Naive B cell (primary cell): ENCODE results near the gene KCNIP3. TPM values are rescaled to one million over a fixed set of nuclear protein-coding genes. Genes with fewer than 3 reads are reported as not detected.
A peak's percentile ranks its signal among the peaks of the same experiment; 100 is the strongest.
"Not testable (repeated sequence)": the region's sequence is repeated elsewhere in the genome, so short reads cannot be mapped to it uniquely, and the experiment has no call there.

Experiments
- ATAC-seq, 2 donors: fragments of 150-1000 bp; cut with Tn5 transposase; 2 replicates each; pipeline ENCODE4 v1.10.0; 2021; ENCODE audit warnings: low read depth in 2 of 2, mild to moderate bottlenecking in 2 of 2, moderate library complexity in 2 of 2
- DNase-seq: peaks from one replicate; pipeline ENCODE4 v3.0.0; 2022
- H3K27ac Mint-ChIP-seq, 6 donors: one replicate each; pipeline ENCODE4 v1.8.0; 2020 to 2022; ENCODE audit warnings: mild to moderate bottlenecking in 6 of 6, mixed read lengths in 6 of 6, moderate library complexity in 5 of 6, inconsistent platforms in 2 of 6
- H3K27me3 Mint-ChIP-seq, 3 donors: one replicate each; pipeline ENCODE4 v1.8.0; 2021 to 2022; ENCODE audit warnings: mixed read lengths in 3 of 3, mild to moderate bottlenecking in 1 of 3
- H3K36me3 Mint-ChIP-seq, 2 donors: one replicate each; pipeline ENCODE4 v1.8.0; 2020 to 2022; ENCODE audit warnings: mixed read lengths in 2 of 2, inconsistent platforms in 1 of 2, mild to moderate bottlenecking in 1 of 2
- H3K4me1 Mint-ChIP-seq, 3 donors: one replicate each; pipeline ENCODE4 v1.8.0; 2020 to 2022; ENCODE audit warnings: mixed read lengths in 3 of 3, inconsistent platforms in 1 of 3, mild to moderate bottlenecking in 1 of 3, moderate library complexity in 1 of 3
- H3K4me3 Mint-ChIP-seq, 8 donors: one replicate each; pipeline ENCODE4 v1.8.0; 2020 to 2022; ENCODE audit warnings: mild to moderate bottlenecking in 8 of 8, mixed read lengths in 8 of 8, moderate library complexity in 8 of 8, inconsistent platforms in 2 of 8
- H3K9me3 Mint-ChIP-seq, 7 donors: one replicate each; pipeline ENCODE4 v1.8.0; 2020 to 2022; ENCODE audit warnings: mixed read lengths in 7 of 7, mild to moderate bottlenecking in 5 of 7, inconsistent platforms in 2 of 7, moderate library complexity in 1 of 7
- polyA plus RNA-seq, 6 donors: library from polyadenylated mRNA; unstranded; fragments of 300-500 nt; fragmentation: Illumina TruSeq; gene quantifications; one replicate each; pipeline ENCODE4 v1.2.3, GENCODE V29; 2021; ENCODE audit warnings: low read depth in 6 of 6

The KCNIP3 gene
- polyA plus RNA-seq, 6 donors from 2014 or later = not detected

- peaks cover 0 to 5% (median 0%) of the 10 kb centered on the region in 3 donors for H3K4me1 Mint-ChIP-seq
- peak overlapping the region in 1 of 8 donors; percentile 34 for H3K4me3 Mint-ChIP-seq
- no peaks in the 10 kb centered on the region for H3K36me3 Mint-ChIP-seq
- no peak overlapping the region for H3K27ac Mint-ChIP-seq
- peaks cover 0 to 7% (median 0%) of the 10 kb centered on the region in 3 donors for H3K27me3 Mint-ChIP-seq
- DNase-seq = no peak
- ATAC-seq = no peak
- no peaks in the 10 kb centered on the region for H3K9me3 Mint-ChIP-seq
Measured at GRCh38 chr2:95393901-95394300, 96.8 kb downstream of the KCNIP3 start.

GRCh38 chr2:95399061-95399460 is 101.9 kb downstream of the KCNIP3 start:
- H3K27ac Mint-ChIP-seq = peak overlapping the region in 1 of 6 donors; percentile 16

DNA sequence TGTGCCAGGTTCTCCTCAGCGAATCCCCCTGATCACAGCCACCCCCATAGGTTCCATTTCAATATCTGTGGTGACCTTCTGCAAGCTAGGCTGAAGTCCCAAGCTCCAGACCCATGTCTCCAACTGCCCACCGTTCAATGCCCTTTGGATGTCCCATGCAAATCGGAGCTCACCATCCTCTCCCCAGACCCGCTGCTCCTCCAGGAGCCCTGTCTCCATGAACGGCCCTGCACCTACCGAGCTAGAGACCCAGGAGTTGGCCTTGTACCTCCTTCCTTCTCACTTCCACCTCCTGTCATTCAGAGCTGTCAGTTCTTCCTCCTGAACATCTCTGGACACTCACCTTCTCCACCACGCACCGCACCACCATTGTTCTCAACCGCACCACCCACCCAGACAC is 104.3 kb downstream of the KCNIP3 start:
- ATAC-seq (no peak), DNase-seq (no peak)
- H3K4me1 Mint-ChIP-seq = peaks cover 18 to 29% (median 28%) of the 10 kb centered on the region in 3 donors
- H3K4me3 Mint-ChIP-seq = peak overlapping the region; percentile 96 to 99 (median 98)
- H3K27me3 Mint-ChIP-seq = no peaks in the 10 kb centered on the region
- H3K9me3 Mint-ChIP-seq = no peaks in the 10 kb centered on the region
- H3K27ac Mint-ChIP-seq = peak overlapping the region in 3 of 6 donors; percentile 95 to 99 (median 96)
- H3K36me3 Mint-ChIP-seq = no peaks in the 10 kb centered on the region

More at GRCh38 chr2:95399061-95399460, 101.9 kb downstream of the KCNIP3 start:
- Mint-ChIP-seq H3K4me3 (peak overlapping the region in 1 of 8 donors; percentile 58), H3K9me3 (no peaks in the 10 kb centered on the region), H3K27me3 (no peaks in the 10 kb centered on the region), H3K4me1 (peaks cover 18 to 29% (median 28%) of the 10 kb centered on the region in 3 donors), H3K36me3 (no peaks in the 10 kb centered on the region)
- DNase-seq = no peak
- no peak for ATAC-seq

GRCh38 chr2:95402004-95402369 is 104.8 kb downstream of the KCNIP3 start:
- not testable (repeated sequence) for H3K9me3 Mint-ChIP-seq, DNase-seq, H3K27me3 Mint-ChIP-seq, H3K36me3 Mint-ChIP-seq
- peak; percentile 16 to 18 for ATAC-seq
- peak overlapping the region in 5 of 6 donors; percentile 91 to 99 (median 95) for H3K27ac Mint-ChIP-seq
- H3K4me3 Mint-ChIP-seq = peak overlapping the region; percentile 96 to 99 (median 98)
- peaks cover 18 to 29% (median 28%) of the 10 kb centered on the region in 3 donors for H3K4me1 Mint-ChIP-seq

DNA sequence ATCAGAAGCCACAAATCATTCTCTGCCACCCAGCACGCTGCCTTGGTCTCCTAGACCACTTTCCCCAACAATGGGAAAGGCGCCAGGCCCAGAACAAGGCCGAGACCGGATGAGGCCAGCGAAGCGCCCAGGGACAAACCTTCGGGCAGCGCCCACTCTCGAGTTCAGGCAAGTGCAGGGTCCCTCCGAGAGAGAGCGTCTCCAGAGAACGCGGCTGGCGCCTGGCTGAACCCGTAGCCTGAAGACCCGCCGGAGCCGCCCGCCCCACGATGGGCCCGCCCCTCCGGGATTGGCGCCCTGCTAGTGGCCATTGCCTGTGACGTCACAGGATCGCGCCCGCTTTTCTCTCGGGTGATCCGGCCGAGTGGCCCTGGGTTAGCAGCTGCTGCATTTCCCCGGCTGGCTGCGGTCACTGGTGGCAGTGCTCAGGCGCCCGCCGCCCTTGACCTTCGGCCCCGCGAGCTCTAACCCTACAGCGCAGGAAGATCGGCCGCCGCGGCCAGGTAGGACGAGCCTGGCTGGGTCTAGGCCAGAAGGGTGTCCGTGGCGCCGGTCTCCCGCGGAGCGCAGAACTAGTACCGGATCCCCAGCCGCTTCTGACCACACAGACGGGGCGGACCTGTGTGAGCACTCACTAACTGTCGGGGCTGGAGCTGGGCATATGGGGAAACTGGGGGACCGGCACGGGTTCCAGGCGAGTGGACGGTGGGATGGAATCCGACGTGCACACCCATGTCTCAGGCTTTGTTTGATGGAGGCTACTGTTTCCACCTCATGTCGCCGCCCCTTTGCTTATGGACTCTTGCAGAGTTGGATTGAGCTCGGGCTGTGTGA is 105.4 kb downstream of the KCNIP3 start, which contains the start of gene FAHD2A:
TSS of gene FAHD2A (plus strand) at position 339 of the 834 bp plus-strand sequence. CDS start 2,851 bp downstream, outside the sequence.
- Mint-ChIP-seq H3K36me3 (no peaks in the 10 kb centered on the region), H3K4me1 (peaks cover 18 to 29% (median 28%) of the 10 kb centered on the region in 3 donors)

DNA sequence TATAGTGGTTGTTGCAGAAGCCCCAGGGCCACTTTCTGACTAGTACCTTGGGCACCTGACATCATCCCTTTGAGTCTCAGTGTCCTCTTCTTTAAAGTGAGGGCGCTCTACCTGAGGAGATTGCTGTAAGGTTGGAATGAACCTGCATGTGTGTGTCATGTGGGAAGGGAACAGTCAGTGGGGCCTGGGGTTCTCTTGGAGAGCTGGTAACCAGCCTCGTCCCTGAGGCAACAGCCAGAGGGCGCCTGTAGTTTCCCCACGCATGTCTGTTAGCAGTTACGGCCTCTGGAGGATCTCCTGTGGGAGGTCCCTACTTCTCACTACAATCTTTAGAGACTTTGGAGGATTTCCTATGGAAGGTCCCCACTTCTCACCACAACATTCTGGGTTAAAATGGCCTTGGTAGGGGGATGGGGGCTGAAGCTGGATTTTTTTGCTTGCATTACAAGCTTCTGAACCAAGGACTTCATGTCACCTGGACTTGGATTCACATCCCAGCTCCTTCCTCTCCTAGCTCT is 106.1 kb downstream of the KCNIP3 start:
- not testable (repeated sequence) for H3K27me3 Mint-ChIP-seq, H3K36me3 Mint-ChIP-seq, DNase-seq, H3K9me3 Mint-ChIP-seq
- Mint-ChIP-seq H3K4me3 (peak overlapping the region; percentile 96 to 99 (median 98)), H3K4me1 (peaks cover 18 to 29% (median 28%) of the 10 kb centered on the region in 3 donors), H3K27ac (peak overlapping the region; percentile 89 to 99 (median 95))
- ATAC-seq = peak in 1 of 2 donors; percentile 15

More for the DNA sequence above, 105.4 kb downstream of the KCNIP3 start, which contains the start of gene FAHD2A:
- H3K27ac Mint-ChIP-seq = peak within 1 kb of the TSS; percentile 89 to 99 (median 95)
- ATAC-seq (peak; percentile 93 to 94), DNase-seq (peak; percentile 91)
- no peaks in the 10 kb centered on the region for H3K27me3 Mint-ChIP-seq
- H3K9me3 Mint-ChIP-seq = no peaks in the 10 kb centered on the region
- H3K4me3 Mint-ChIP-seq = peak within 1 kb of the TSS; percentile 96 to 99 (median 98)

DNA sequence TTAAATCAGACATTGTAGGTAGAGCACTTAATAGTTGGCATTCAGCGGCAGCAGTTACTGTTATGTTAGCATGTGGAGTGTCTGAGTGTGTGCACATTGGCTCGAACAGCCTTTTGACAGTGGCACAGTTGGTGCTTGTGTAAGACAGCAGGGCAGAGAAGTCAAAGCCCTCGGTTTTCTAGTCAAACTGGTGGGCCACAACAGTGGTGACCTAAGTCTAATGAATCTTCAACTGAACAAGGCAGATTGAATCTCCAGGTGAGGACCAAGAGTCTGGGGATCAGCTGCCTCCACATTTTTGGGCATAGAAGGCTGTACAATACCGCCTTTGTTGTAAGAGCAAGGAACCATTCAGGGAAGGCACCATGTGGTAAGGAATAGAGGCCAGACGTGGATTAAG is 106.7 kb downstream of the KCNIP3 start:
- Mint-ChIP-seq H3K4me3 (peak overlapping the region; percentile 29 to 99 (median 98)), H3K27ac (peak overlapping the region in 3 of 6 donors; percentile 37 to 95 (median 78)), H3K4me1 (peaks cover 18 to 29% (median 28%) of the 10 kb centered on the region in 3 donors)
- not testable (repeated sequence) for H3K9me3 Mint-ChIP-seq, H3K27me3 Mint-ChIP-seq, ATAC-seq, DNase-seq, H3K36me3 Mint-ChIP-seq

DNA sequence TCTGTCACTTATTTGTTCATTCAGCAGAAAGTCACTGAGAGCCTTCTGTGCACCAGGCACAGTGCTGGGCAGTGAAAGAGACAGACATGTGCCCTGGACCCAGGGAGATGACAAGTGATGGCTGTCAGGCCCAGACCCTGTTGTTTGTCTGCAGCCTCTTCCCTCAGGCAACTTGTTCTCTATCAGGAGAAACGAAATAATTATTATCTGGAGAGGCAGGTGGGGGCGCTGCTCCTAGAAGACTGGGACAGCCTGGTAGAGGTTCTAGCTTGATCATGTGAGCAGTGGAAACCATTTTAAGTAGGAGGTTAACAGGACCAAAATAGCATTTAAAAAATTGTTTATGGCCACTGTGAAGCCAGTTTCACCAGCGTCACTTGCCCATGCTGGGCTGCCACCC is 107.5 kb downstream of the KCNIP3 start:
- not testable (repeated sequence) for H3K9me3 Mint-ChIP-seq, DNase-seq, H3K27ac Mint-ChIP-seq, H3K36me3 Mint-ChIP-seq, ATAC-seq, H3K27me3 Mint-ChIP-seq
- H3K4me3 Mint-ChIP-seq = peak overlapping the region in 4 of 8 donors; percentile 16 to 45 (median 36)
- H3K4me1 Mint-ChIP-seq = peaks cover 18 to 29% (median 28%) of the 10 kb centered on the region in 3 donors

DNA sequence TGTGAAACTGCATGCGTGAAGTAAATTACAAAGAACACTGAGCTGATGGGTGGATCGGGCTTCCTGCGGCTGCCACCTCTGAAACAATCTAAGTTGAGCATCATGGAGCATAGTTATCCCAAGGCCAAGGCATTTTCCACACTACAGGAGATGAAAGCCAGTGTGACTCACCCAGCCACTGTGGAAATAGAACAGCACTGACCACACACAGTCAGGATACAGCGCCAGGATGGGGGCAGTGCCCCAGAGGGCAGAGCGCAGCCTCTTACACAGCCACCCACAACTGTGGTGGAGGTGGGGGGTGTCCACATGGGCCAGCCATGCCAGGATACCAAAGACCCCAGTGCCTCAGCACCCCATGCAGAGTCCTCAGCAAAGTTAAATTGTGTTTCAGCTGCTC is 114.1 kb downstream of the KCNIP3 start:
- not testable (repeated sequence) for H3K27me3 Mint-ChIP-seq, ATAC-seq, H3K4me3 Mint-ChIP-seq, H3K27ac Mint-ChIP-seq, H3K9me3 Mint-ChIP-seq, H3K36me3 Mint-ChIP-seq, H3K4me1 Mint-ChIP-seq, DNase-seq

DNA sequence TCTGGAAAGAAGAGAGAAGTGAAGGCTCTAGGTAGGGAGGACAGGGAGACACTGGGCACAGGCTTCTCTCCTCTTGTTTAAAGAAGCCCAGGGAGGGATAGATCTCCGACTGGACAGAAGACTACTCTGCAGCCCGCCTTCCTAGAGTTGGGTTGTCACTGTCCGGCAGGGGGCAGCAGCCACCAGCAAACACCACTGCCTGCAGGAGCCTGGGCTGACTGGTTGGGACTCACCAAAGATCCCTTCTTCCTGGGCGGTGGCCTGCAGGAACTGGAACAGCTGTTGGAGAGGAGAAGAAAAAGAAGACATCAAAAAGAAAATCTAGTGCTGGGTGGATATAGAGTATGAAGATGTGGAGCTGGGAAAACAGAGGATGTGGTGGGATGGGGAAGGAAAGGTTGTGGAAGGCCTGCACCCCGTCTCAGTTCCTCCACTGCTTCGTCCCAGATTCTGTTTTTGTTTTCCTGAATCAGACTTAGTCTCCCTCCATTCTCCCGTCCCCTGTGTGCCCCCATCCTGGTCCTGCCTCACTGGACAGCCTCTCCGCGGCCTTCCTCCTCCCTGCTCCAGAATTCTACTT is 117.0 kb downstream of the KCNIP3 start:
- H3K27me3 Mint-ChIP-seq, H3K9me3 Mint-ChIP-seq, H3K36me3 Mint-ChIP-seq, H3K4me3 Mint-ChIP-seq, H3K27ac Mint-ChIP-seq, H3K4me1 Mint-ChIP-seq: not testable (repeated sequence)
- ATAC-seq = peak; percentile 63 to 68
- peak; percentile 26 for DNase-seq

GRCh38 chr2:95415138-95415537 is 118.0 kb downstream of the KCNIP3 start:
- H3K4me3 Mint-ChIP-seq, H3K9me3 Mint-ChIP-seq, ATAC-seq, H3K27me3 Mint-ChIP-seq, H3K4me1 Mint-ChIP-seq, DNase-seq, H3K36me3 Mint-ChIP-seq: not testable (repeated sequence)
- peak overlapping the region in 1 of 6 donors; percentile 22 for H3K27ac Mint-ChIP-seq

DNA sequence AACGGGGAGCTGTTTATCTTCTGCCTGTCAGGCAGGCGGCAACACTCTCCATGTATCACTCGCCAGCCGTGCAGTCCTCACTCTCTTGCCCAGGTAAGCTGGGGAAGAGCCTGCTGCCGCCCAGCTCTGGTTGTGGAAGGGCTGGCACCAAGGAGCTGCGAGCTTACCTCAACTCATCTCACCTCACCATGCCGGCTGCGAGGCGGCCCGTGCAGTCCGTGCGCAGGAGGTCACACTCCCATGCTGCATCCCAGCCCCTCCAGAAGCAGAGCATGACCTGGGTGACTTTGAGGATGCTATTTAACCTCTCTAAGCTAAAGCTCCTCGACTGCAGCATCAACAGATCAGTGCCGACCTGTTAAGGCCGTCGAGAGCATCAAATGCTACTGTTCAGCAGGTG is 118.4 kb downstream of the KCNIP3 start:
- H3K4me1 Mint-ChIP-seq, H3K9me3 Mint-ChIP-seq, H3K27ac Mint-ChIP-seq, ATAC-seq, H3K4me3 Mint-ChIP-seq, H3K27me3 Mint-ChIP-seq, DNase-seq, H3K36me3 Mint-ChIP-seq: not testable (repeated sequence)

DNA sequence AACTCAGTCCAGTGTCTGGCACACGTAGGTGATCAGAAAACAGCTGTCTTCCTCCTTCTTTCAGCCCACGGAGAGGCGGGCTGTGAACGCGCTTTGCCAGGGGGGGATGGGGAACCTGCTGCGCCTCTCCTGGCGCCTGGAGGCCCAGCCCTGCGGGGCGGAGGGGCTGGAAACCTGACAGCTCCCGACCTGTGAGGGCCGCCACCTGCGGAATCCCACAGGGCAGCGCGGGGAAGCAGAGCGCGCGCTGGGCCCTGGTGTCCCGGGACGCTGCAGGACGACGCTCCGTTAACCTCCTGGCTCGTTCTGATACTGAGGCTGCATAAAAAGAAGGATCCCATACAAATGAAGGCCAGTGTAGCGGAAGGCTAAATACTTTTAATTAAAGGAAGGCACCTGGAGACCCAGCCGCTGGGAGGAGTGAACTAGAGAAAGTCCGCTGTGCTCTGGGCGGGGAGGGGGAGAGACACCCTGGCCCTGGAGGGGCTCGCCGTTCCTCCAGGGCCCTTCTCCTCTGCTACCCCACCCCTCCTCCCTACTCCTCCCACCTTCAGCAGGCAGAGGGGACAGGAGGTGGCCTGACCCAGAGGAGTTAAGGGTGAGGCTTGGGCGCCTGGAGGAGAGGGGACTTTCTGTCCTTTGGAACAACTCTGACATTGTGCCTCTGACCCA is 130.2 kb downstream of the KCNIP3 start:
- not testable (repeated sequence) for H3K36me3 Mint-ChIP-seq, DNase-seq, H3K9me3 Mint-ChIP-seq, ATAC-seq, H3K27ac Mint-ChIP-seq, H3K4me3 Mint-ChIP-seq, H3K4me1 Mint-ChIP-seq
- peaks cover 0 to 17% (median 8%) of the 10 kb centered on the region in 3 donors for H3K27me3 Mint-ChIP-seq
